ENCODE data around the gene KRTAP10-4. TPM values are rescaled to one million over a fixed set of nuclear protein-coding genes. Genes with fewer than 3 reads are reported as not detected.

KRTAP10-4 gene
- polyA plus RNA-seq, 2 of the 4 experiments (the other 2 are of a cell fraction), result not detected

GRCh38 chr21:44571844-44572782, 1.4 kb upstream of the KRTAP10-4 start:
- H3K4me1 ChIP-seq, result no peaks in the 10 kb centered on the region
- DNase-seq (ENCODE audit: low read depth in 1 of 2, low spot score in 1 of 2) (no peak), FAIRE-seq (no peak), ATAC-seq (no peak)
- ChIA-PET CTCF (no interaction called here), POLR2A (no interaction called here)
- no peak overlapping the region for H3K4me2 ChIP-seq
- TF ChIP-seq PBX3 (IDR thresholded peaks at IDR 0.05), result no peak
- TF ChIP-seq SMC3 (IDR thresholded peaks at IDR 0.05), result no peak
- TF ChIP-seq KDM5A (IDR thresholded peaks at IDR 0.05), result no peak
- TF ChIP-seq MAZ (IDR thresholded peaks at IDR 0.05; ENCODE audit: borderline replicate concordance, low read depth, low read length), result no peak
- no peak for TF ChIP-seq HOXB13 (CRISPR knock-in tag; IDR thresholded peaks at IDR 0.05; ENCODE audit: low read depth)
- TF ChIP-seq FOXS1 (CRISPR knock-in tag; IDR thresholded peaks at IDR 0.05), result no peak
- TF ChIP-seq MYC (IDR thresholded peaks at IDR 0.05; ENCODE audit: borderline replicate concordance, low read length), result no peak
- 79% methylated on average over 28 of the region's 40 CpGs for WGBS (ENCODE audit: missing lambda C conversion rate)
- H3K27ac ChIP-seq, result no peak overlapping the region
- no peak overlapping the region for H3K4me3 ChIP-seq
- peaks cover 12% of the 10 kb centered on the region for H3K9me3 ChIP-seq

GRCh38 chr21:44572959-44573583, 458 bp upstream of the KRTAP10-4 start:
- H3K4me2 ChIP-seq, result no peak overlapping the region
- CTCF ChIA-PET, result interaction anchor here (0.7 kb wide), 1 partner anchor 63 kb away, joined by 3 read pairs; no protein-coding TSS in a partner anchor
- DNase-seq (ENCODE audit: low read depth in 1 of 2, low spot score in 1 of 2) (peak in 1 of 2 experiments; percentile 12), ATAC-seq (peak; percentile 44 to 48; a peak in 3 of 6 replicates), FAIRE-seq (no peak)
- WGBS (ENCODE audit: missing lambda C conversion rate), result 46% methylated on average over 8 of the region's 15 CpGs
- peaks cover 15% of the 10 kb centered on the region for H3K9me3 ChIP-seq
- no peaks in the 10 kb centered on the region for H3K4me1 ChIP-seq
- H3K27ac ChIP-seq, result no peak overlapping the region
- H3K4me3 ChIP-seq, result no peak overlapping the region
- no peak for TF ChIP-seq RNF2 (IDR thresholded peaks at IDR 0.05; ENCODE audit: borderline replicate concordance, low read depth)
- no peak for TF ChIP-seq ZFP36 (IDR thresholded peaks at IDR 0.05; ENCODE audit: borderline replicate concordance, partially characterized antibody)
- TF ChIP-seq MYC (IDR thresholded peaks at IDR 0.05; ENCODE audit: borderline replicate concordance, low read length), result no peak
- TF ChIP-seq HOXB5 (CRISPR knock-in tag; IDR thresholded peaks at IDR 0.05), result no peak
- TF ChIP-seq EP300 (IDR thresholded peaks at IDR 0.05), result no peak
- TF ChIP-seq KDM5A (IDR thresholded peaks at IDR 0.05), result no peak
- TF ChIP-seq BCL3 (IDR thresholded peaks at IDR 0.05), result no peak
- no peak for TF ChIP-seq MAZ (IDR thresholded peaks at IDR 0.05; ENCODE audit: borderline replicate concordance, low read depth, low read length)
- no peak for TF ChIP-seq PHF8 (IDR thresholded peaks at IDR 0.05; ENCODE audit: borderline replicate concordance, low read depth)
- no peak for TF ChIP-seq CBX2 (IDR thresholded peaks at IDR 0.05; ENCODE audit: borderline replicate concordance, low read depth)
- no peak for TF ChIP-seq CTCF (IDR thresholded peaks at IDR 0.05)
- TF ChIP-seq RFX5 (IDR thresholded peaks at IDR 0.05), result no peak
- TF ChIP-seq NFE2L2 (conservative IDR thresholded peaks at IDR 0.05; ENCODE audit: low read length), result no peak
- no peak for TF ChIP-seq TFCP2L1 (CRISPR knock-in tag; IDR thresholded peaks at IDR 0.05)
- no peak for TF ChIP-seq CEBPB (IDR thresholded peaks at IDR 0.05)
- TF ChIP-seq PBX3 (IDR thresholded peaks at IDR 0.05), result no peak
- POLR2A ChIA-PET, result no interaction called here

All from A549 (cell line).